ENCODE data around the gene SNAPC1. TPM values are rescaled to one million over a fixed set of nuclear protein-coding genes. Genes with fewer than 3 reads are reported as not detected.

SNAPC1 gene
- total and polyA plus RNA-seq, 2 of the 13 experiments (the other 11 are each of a cell fraction or from before 2014, with no cell fraction given) = 2.6 to 8.5 TPM

DNA sequence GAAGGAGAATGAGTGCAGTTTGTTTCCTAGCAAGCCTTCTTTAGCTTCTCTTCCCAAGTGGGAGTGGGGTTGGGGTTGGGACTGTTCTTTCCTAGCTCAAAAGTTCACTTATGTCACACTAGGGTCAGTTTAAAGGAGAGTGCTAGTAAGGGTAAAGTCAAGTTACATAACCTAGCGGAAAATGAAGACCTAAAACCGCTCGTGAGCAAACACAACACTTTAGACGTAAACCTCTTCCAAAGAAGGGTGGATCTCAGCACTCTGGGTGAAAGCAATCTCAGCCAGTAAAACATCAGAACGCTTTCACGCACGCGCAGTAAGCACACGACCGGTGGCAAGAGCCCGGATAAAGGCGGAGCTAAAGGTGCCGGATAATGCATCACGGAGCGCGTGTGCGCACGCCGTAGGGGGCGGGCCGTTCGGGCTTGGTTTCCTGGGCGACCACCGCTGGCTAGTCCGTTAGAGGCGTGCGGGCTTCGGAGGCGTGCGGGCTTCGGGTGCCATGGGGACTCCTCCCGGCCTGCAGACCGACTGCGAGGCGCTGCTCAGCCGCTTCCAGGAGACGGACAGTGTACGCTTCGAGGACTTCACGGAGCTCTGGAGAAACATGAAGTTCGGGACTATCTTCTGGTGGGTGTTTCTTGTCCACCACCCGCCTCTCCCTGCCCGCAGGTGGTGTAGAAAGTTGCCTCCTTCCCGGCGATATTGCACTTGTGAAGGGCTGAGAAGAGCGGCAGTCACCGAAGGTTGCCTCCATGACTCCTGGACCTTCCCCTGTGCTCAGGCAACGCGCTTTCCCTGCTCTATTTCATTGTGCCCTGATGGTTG is at the start of gene SNAPC1 (continued):
- TF ChIP-seq KDM5B (CRISPR knock-in tag; IDR thresholded peaks at IDR 0.05; ENCODE audit: borderline replicate concordance) (peak; percentile 52; the same call in 1 of the 2 replicates), MEIS2 (CRISPR knock-in tag; IDR thresholded peaks at IDR 0.05) (no peak), RFXANK (CRISPR knock-in tag; IDR thresholded peaks at IDR 0.05) (no peak), NR2F1 (CRISPR knock-in tag; IDR thresholded peaks at IDR 0.05) (no peak), ZNF747 (CRISPR knock-in tag; IDR thresholded peaks at IDR 0.05; ENCODE audit: borderline replicate concordance) (0 out of 2 replicates have a peak, but pooled peaks have one; percentile 52), HNRNPL (IDR thresholded peaks at IDR 0.05; ENCODE audit: low read depth, low read length) (no peak), ZNF777 (CRISPR knock-in tag; IDR thresholded peaks at IDR 0.05) (peak; percentile 63), ZNF543 (CRISPR knock-in tag; IDR thresholded peaks at IDR 0.05) (no peak), SAFB2 (CRISPR knock-in tag; IDR thresholded peaks at IDR 0.05; ENCODE audit: borderline replicate concordance, low read depth) (no peak; the same call in 1 of the 2 replicates), CREM (IDR thresholded peaks at IDR 0.05) (peak; percentile 61; the same call in 1 of the 2 replicates), CREM (CRISPR knock-in tag; IDR thresholded peaks at IDR 0.05) (no peak), REXO4 (CRISPR knock-in tag; IDR thresholded peaks at IDR 0.05; ENCODE audit: borderline replicate concordance) (no peak), GATAD1 (CRISPR knock-in tag; IDR thresholded peaks at IDR 0.05) (0 out of 2 replicates have a peak, but pooled peaks have one; percentile 37), ZNF230 (CRISPR knock-in tag; IDR thresholded peaks at IDR 0.05) (peak; percentile 59; the same call in 1 of the 2 replicates), BORCS8-MEF2B (CRISPR knock-in tag; IDR thresholded peaks at IDR 0.05) (no peak), ZNF446 (CRISPR knock-in tag; IDR thresholded peaks at IDR 0.05) (no peak), HMG20B (CRISPR knock-in tag; conservative IDR thresholded peaks at IDR 0.05) (no peak), ISL2 (CRISPR knock-in tag; IDR thresholded peaks at IDR 0.05) (no peak), ZNF879 (CRISPR knock-in tag; IDR thresholded peaks at IDR 0.05) (0 out of 2 replicates have a peak, but pooled peaks have one; percentile 48), CCDC6 (CRISPR knock-in tag; IDR thresholded peaks at IDR 0.05) (no peak), NRL (CRISPR knock-in tag; IDR thresholded peaks at IDR 0.05; ENCODE audit: borderline replicate concordance) (no peak), CAMTA2 (CRISPR knock-in tag; IDR thresholded peaks at IDR 0.05; ENCODE audit: borderline replicate concordance) (no peak), CBFB (CRISPR knock-in tag; IDR thresholded peaks at IDR 0.05) (no peak), ZNF614 (CRISPR knock-in tag; IDR thresholded peaks at IDR 0.05; ENCODE audit: borderline replicate concordance) (no peak), MTA1 (CRISPR knock-in tag; IDR thresholded peaks at IDR 0.05; ENCODE audit: borderline replicate concordance) (no peak)
- TF ChIP-seq, protein P1, sequence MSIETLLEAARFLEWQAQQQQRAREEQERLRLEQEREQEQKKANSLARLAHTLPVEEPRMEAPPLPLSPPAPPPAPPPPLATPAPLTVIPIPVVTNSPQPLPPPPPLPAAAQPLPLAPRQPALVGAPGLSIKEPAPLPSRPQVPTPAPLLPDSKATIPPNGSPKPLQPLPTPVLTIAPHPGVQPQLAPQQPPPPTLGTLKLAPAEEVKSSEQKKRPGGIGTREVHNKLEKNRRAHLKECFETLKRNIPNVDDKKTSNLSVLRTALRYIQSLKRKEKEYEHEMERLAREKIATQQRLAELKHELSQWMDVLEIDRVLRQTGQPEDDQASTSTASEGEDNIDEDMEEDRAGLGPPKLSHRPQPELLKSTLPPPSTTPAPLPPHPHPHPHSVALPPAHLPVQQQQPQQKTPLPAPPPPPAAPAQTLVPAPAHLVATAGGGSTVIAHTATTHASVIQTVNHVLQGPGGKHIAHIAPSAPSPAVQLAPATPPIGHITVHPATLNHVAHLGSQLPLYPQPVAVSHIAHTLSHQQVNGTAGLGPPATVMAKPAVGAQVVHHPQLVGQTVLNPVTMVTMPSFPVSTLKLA (IDR thresholded peaks at IDR 0.05) = peak; percentile 56
- TF ChIP-seq, protein P2, sequence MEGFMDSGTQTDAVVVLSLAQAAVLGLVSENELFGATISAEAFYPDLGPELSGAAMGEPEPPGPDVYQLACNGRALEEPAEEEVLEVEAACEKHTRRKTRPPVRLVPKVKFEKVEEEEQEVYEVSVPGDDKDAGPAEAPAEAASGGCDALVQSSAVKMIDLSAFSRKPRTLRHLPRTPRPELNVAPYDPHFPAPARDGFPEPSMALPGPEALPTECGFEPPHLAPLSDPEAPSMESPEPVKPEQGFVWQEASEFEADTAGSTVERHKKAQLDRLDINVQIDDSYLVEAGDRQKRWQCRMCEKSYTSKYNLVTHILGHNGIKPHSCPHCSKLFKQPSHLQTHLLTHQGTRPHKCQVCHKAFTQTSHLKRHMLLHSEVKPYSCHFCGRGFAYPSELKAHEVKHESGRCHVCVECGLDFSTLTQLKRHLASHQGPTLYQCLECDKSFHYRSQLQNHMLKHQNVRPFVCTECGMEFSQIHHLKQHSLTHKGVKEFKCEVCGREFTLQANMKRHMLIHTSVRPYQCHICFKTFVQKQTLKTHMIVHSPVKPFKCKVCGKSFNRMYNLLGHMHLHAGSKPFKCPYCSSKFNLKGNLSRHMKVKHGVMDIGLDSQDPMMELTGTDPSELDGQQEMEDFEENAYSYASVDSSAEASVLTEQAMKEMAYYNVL (CRISPR knock-in tag; IDR thresholded peaks at IDR 0.05; ENCODE audit: borderline replicate concordance) = 0 out of 2 replicates have a peak, but pooled peaks have one; percentile 49
